HFFc6 (cell line): Measurements from ENCODE around the gene LHX8. TPM values are rescaled to one million over a fixed set of nuclear protein-coding genes. Genes with fewer than 3 reads are reported as not detected.

Experiments
- DNase-seq: peaks from one replicate; pipeline ENCODE4 v3.0.0-alpha.2; 2018
- H3K27ac Mint-ChIP-seq: 2 replicates; pipeline ENCODE4 v1.8.0; 2020; ENCODE audit warnings: mild to moderate bottlenecking, mixed read lengths
- H3K27me3 Mint-ChIP-seq: 2 replicates; pipeline ENCODE4 v1.8.0; 2021; ENCODE audit warnings: mild to moderate bottlenecking, moderate library complexity, mixed read lengths; ENCODE audit not compliant: insufficient read depth
- H3K36me3 Mint-ChIP-seq: 2 replicates; pipeline ENCODE4 v1.8.0; 2021; ENCODE audit warnings: low read depth, mixed read lengths
- H3K4me1 Mint-ChIP-seq: 2 replicates; pipeline ENCODE4 v1.8.0; 2020; ENCODE audit warnings: low read depth, mixed read lengths
- H3K4me3 Mint-ChIP-seq: 2 replicates; pipeline ENCODE4 v1.8.0; 2020; ENCODE audit warnings: mild to moderate bottlenecking, moderate library complexity, mixed read lengths
- H3K9me3 Mint-ChIP-seq: 2 replicates; pipeline ENCODE4 v1.8.0; 2020; ENCODE audit warnings: mild to moderate bottlenecking, mixed read lengths
- total RNA-seq, 6 experiments: library from RNA; stranded (reverse); fragmentation: NEBNext Ultra II Directional; extraction: Animal tissue kit (Norgen Biotek cat#: 25700); gene quantifications; 2 replicates in 1 of 6; 3 replicates in 5 of 6; pipeline ENCODE4 v1.2.3, GENCODE V29; 2021
- TF ChIP-seq, protein P1 (sequence below): fragments of 200-600 bp; sonication (generic); IDR thresholded peaks from 2 replicates; pipeline ENCODE4 v1.5.0; 2021; ENCODE audit warnings: antibody characterized with exemption, mild to moderate bottlenecking

The LHX8 gene
- total RNA-seq, 6 experiments from 2014 or later = not detected

DNA sequence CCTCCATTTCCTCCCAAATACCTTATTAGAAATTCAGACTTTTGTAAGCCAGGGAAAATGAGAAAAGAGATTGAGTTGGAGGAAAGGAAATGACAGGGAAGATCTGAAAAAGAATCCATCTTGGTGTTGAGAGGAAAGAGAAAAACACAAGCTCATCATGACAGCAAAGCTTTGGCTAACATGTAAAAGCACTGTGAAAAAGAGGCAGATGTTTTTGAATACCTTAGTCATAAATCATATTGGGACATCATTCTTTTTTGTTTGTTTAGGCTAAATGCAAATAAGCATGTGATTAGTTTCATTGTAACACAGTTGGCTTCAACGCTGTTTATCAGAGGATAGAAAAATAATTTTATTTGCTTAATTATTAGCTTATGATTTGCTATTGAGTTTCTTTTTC, 64.6 kb downstream of the LHX8 start:
- Mint-ChIP-seq H3K36me3 (no peaks in the 10 kb centered on the region), H3K9me3 (no peaks in the 10 kb centered on the region), H3K4me1 (no peaks in the 10 kb centered on the region), H3K27me3 (peaks cover 2% of the 10 kb centered on the region), H3K4me3 (no peak overlapping the region), H3K27ac (no peak overlapping the region)
- no peak for DNase-seq
- TF ChIP-seq, protein P1, sequence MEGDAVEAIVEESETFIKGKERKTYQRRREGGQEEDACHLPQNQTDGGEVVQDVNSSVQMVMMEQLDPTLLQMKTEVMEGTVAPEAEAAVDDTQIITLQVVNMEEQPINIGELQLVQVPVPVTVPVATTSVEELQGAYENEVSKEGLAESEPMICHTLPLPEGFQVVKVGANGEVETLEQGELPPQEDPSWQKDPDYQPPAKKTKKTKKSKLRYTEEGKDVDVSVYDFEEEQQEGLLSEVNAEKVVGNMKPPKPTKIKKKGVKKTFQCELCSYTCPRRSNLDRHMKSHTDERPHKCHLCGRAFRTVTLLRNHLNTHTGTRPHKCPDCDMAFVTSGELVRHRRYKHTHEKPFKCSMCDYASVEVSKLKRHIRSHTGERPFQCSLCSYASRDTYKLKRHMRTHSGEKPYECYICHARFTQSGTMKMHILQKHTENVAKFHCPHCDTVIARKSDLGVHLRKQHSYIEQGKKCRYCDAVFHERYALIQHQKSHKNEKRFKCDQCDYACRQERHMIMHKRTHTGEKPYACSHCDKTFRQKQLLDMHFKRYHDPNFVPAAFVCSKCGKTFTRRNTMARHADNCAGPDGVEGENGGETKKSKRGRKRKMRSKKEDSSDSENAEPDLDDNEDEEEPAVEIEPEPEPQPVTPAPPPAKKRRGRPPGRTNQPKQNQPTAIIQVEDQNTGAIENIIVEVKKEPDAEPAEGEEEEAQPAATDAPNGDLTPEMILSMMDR = no peak

DNA sequence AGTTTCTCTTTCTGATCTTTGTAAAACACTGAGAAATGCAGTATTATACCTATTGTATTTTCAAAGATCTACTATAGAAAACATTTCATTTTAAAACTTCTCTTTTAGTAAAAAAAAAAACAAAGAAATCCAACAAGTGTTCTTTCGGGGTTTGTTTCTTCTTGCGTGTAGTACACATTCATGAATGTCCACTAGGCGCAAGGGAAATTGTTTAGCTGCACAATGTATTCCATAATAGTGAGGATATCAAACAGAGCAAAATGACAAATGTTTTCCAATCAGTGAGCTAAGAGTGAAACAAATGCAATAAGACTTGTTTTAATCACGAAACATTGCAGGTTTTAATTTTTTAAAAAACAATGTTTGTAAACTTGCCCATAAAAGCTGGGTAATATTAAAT, 68.6 kb downstream of the LHX8 start:
- TF ChIP-seq, protein P1 = no peak
- DNase-seq = no peak
- no peaks in the 10 kb centered on the region for H3K36me3 Mint-ChIP-seq

DNA sequence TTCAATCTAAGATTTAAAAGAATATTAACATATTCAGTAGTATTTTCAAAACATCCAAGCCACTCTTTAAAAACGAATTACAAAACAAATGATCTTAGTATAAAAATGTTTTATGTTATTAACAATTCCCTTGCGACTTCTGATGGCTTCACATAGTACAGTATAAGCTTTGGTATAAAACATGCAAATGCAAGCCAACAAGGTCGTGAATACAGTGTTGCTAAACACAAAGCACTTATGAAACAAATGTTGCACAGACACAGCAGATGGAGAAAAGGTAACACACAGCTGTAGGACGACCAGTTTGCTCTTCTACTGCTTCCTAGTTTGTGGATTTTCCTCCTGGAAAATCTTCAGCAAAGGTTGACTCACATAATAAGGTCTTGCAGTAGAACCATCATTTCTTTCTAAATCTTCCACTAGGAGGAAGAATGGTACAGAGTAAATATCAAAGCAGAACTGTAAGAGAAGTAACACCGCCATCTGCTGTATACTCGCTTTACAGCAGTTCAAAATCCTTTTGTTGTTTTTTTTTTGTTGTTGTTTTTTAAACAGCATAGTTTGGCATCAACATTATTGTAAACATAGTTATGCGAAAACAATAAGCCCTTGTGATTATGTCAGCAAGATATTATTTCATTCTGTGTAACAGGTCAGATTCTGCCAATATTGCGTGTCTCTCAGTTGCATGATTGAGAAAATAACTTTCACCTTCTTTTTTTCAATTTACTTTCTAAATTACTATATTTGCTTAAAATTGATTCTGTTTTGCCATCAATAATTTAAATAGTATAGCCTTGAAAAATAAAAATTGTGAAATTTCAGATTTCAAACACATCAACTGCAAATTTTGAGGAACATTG, 69.5 kb downstream of the LHX8 start:
- DNase-seq = peak; percentile 60
- TF ChIP-seq, protein P1 = peak; percentile 85
- no peak overlapping the region for H3K4me3 Mint-ChIP-seq
- H3K27me3 Mint-ChIP-seq = peaks cover 2% of the 10 kb centered on the region
- H3K9me3 Mint-ChIP-seq = no peaks in the 10 kb centered on the region
- H3K27ac Mint-ChIP-seq = no peak overlapping the region
- H3K4me1 Mint-ChIP-seq = no peaks in the 10 kb centered on the region
- H3K36me3 Mint-ChIP-seq = no peaks in the 10 kb centered on the region

More for the DNA sequence above, 68.6 kb downstream of the LHX8 start:
- H3K4me1 Mint-ChIP-seq = no peaks in the 10 kb centered on the region
- H3K27me3 Mint-ChIP-seq = peaks cover 2% of the 10 kb centered on the region
- no peak overlapping the region for H3K27ac Mint-ChIP-seq
- H3K4me3 Mint-ChIP-seq = no peak overlapping the region
- no peaks in the 10 kb centered on the region for H3K9me3 Mint-ChIP-seq

DNA sequence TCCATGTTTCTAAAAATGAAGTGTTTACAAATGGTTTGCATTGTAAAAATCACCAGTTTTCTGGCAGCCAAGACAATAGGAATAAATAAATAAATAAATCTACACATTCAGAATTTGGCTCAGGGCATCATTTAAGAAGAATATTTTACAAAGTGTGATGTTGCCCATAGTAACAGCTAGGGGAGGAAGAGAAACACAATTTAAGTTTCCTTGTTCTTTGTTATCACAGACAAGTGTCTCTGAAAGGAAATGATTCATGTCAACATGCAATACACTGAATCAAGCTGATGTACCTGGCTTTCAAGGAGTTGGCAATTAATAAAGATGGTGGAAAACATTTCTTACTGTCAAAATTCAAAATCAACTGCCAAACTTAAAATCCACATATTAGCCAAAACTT, 74.7 kb downstream of the LHX8 start:
- Mint-ChIP-seq H3K27ac (no peak overlapping the region), H3K27me3 (no peaks in the 10 kb centered on the region), H3K4me3 (no peak overlapping the region), H3K36me3 (no peaks in the 10 kb centered on the region), H3K4me1 (no peaks in the 10 kb centered on the region), H3K9me3 (peaks cover 4% of the 10 kb centered on the region; the same call in 1 of the 2 replicates)
- DNase-seq = no peak
- TF ChIP-seq, protein P1 = no peak
